NCI-H460 (cell line): ENCODE data around the gene ZNF18. TPM values are rescaled to one million over a fixed set of nuclear protein-coding genes. Genes with fewer than 3 reads are reported as not detected.
"Not testable (repeated sequence)": the region's sequence is repeated elsewhere in the genome, so short reads cannot be mapped to it uniquely, and the experiment has no call there.

Experiments used
- DNase-seq: peaks from one replicate; pipeline ENCODE4 v3.0.0-alpha.2; 2016; ENCODE audit warnings: low read depth; ENCODE audit errors: extremely low read depth
- total RNA-seq: library from RNA; depleted of rRNA; stranded (reverse); fragments of >200 nt; shearing (Covaris generic); gene quantifications from 2 replicates; pipeline ENCODE4 v1.2.3, GENCODE V29; 2014

The ZNF18 gene
- total RNA-seq, 1 experiment from 2014 or later = 11.0 TPM

DNA sequence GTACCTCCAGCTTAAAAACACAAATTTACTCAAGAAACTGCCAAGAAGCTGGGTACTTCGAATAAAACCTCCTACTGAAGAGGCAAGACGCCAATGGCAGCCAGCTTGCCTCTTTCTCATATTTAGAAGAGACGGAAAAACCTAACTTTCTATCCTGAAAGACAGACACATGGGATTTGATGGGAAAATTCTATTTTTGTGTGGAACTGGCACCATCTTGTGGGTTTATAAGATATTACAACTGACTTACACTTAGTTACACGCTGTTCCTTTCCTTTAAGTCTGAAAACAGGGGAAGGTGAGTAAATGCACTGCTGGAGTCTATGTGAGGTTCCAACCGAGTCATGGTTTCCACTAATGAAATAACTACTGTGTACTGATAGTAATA is 10.3 kb downstream of the ZNF18 start:
- peak; percentile 44 for DNase-seq

- no peak for DNase-seq
These were observed 10.9 kb downstream of the ZNF18 start for GRCh38 chr17:11986179-11986941.

GRCh38 chr17:11981862-11982261 is 15.4 kb downstream of the ZNF18 start:
- DNase-seq = no peak

GRCh38 chr17:11980813-11981212 is 16.5 kb downstream of the ZNF18 start:
- DNase-seq = no peak

- no peak for DNase-seq
These were observed 17.5 kb downstream of the ZNF18 start for GRCh38 chr17:11979795-11980194.

DNA sequence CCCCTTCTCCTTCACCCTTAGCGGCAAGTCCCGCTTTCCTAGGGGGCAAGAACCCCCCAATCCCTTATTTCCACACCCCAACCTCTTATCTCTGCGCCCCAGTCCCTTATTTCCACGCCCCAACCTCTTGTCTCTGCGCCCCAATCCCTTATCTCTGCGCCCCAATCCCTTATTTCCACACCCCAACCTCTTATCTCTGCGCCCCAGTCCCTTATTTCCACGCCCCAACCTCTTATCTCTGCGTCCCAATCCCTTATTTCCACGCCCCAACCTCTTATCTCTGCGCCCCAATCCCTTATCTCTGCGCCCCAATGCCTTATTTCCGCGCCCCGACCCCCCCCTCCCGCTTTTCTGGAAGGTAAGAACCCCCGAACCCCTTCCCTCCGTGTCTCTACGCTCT is 24.5 kb downstream of the ZNF18 start:
- not testable (repeated sequence) for DNase-seq

GRCh38 chr17:11969565-11969964 is 27.7 kb downstream of the ZNF18 start:
- DNase-seq = no peak

DNA sequence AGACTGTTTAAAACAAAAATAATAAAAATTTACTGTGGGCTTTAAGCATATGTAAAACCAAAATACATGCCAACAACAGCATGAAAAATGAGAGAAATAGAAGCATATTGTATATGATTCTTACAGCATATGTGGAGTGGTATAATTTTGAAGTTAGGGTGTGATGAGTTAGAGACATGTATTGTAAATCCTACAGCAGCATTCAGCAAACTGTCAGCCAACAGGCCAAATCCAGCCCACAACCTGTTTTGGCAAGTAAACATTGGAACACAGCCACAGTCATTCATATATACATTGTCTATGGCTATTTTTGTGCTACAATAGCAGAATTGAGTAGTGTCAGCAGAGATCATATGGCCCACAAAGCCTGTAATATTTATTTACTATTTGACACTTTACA is 42.3 kb downstream of the ZNF18 start:
- DNase-seq = no peak

- no peak for DNase-seq
These were observed 43.4 kb downstream of the ZNF18 start for GRCh38 chr17:11953924-11954323.

DNA sequence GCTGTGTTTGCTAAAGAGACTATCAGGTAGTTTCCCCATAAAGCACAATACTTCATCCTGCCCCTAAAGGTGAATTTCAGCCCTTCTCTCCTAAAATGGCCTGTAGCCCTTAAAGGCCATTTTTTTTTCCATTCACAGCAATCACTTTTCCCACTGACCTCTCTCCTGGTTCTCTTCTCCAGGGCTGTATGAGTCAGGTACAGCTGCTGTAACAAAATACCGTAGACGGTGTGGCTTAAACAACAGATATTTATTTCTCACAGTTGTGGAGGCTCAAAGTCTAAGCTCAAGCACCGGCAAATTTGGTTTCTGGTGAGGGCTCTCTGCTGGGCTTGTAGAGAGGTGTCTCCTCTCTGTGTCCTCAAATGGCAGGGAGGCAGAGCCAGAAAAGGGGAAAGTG is 44.7 kb downstream of the ZNF18 start:
- DNase-seq = no peak

DNA sequence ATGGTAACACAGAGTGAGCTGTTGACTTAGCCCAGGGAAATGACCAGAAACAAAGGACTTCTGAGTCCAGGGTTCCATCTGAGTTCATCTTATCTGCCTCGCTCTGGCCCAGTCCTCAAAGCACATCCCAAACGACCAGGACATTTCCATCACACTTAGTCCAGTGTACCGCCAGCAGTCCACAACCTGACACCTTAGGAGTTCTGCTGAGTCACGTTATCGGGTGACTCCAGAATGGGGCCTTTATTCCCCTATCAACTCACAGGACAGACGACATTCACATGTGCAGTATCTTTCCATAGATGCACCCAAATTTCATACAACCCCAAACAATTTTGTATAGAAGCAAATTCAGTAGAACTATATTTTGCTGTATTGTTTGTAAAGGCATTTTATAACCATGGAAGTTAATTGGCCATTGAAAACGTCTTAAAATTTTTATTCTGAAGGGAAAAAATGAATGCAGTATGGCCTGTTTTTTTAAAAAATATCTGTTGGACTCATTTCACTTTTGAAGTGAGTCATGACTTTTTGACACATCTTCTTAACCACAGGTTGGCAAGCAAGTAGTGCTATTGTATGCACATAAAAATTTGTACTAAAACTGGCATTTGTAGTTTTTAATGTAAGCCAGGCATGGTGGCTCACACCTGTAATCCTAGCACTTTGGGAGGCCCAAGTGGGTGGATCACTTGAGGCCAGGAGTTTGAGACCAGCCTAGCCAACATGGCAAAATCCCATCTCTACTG is 46.3 kb downstream of the ZNF18 start:
- no peak for DNase-seq

- not testable (repeated sequence) for DNase-seq
These were observed 47.7 kb downstream of the ZNF18 start for GRCh38 chr17:11949571-11949970.

DNA sequence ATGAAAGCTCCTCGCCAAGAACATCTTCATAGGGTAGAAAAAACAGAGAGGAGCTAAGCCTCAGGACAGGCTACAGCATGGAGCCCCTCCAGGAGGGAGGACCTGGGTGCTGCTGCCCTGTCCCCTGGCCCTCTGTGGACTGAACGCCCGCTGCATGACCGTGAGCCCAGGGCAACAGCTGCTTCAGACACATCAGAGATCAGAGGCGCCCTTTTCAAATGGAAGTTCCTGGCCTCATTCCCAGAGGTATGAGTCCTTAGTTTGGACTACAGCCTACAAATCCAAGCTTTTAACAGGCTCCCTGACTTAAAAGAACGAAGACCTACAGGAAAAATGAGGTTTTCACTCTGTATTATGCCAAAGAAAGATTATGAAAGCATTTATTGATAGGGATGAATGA is 48.5 kb downstream of the ZNF18 start:
- no peak for DNase-seq

- no peak for DNase-seq
These were observed 52.7 kb downstream of the ZNF18 start for GRCh38 chr17:11944587-11944986.

GRCh38 chr17:11943759-11944347 is 53.4 kb downstream of the ZNF18 start:
- no peak for DNase-seq

GRCh38 chr17:11943086-11943485 is 54.2 kb downstream of the ZNF18 start:
- DNase-seq = not testable (repeated sequence)

DNA sequence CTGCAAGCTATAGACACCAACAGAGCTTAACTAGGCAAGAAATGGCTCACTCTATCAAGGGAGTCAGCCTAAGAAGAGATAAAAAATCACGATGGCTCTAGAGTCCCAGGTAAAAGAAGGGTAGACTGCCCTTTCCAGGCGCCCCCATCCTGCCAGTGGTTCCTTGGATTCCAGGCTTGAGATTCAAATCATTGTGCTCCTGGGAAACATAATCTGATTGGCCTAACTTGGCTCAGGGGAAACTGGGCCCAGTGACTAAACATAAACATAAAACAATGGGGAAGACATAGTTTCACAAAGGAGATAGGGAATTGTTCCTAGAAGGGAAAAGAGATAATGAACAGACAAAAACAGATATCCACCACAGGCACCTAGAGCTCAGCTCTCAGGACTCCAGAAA is 56.4 kb downstream of the ZNF18 start:
- no peak for DNase-seq

DNA sequence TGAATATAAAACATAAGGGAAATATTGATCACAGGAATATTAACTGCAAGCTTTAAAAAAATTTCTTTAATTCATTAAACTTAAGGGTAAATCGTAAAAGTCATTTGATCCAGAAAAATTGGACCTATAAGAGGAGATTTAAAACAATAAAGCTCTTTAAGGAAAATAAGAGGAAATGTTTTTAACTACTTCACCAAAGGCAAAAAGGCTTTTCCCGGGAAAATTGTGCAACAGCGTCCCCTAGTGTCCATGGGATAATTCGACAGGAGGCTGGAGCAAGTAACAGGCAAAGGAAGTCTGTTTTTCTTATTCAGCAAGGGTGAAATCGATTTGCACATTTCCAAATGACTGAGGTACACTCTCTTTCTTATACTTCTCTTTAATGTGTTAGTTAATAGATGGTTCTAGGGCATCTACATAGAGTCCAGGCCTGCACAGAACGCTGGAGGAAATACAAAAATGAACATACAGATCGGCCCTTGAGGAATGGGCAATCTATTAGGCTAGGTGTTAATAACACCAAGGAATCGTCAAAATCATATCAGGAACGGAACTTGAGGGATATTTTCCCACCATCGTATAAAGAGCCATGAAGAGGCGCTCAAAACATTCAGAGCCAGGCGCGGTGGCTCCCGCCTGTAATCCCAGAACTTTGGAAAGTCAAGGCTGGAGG is 61.4 kb downstream of the ZNF18 start:
- DNase-seq = peak; percentile 59

DNA sequence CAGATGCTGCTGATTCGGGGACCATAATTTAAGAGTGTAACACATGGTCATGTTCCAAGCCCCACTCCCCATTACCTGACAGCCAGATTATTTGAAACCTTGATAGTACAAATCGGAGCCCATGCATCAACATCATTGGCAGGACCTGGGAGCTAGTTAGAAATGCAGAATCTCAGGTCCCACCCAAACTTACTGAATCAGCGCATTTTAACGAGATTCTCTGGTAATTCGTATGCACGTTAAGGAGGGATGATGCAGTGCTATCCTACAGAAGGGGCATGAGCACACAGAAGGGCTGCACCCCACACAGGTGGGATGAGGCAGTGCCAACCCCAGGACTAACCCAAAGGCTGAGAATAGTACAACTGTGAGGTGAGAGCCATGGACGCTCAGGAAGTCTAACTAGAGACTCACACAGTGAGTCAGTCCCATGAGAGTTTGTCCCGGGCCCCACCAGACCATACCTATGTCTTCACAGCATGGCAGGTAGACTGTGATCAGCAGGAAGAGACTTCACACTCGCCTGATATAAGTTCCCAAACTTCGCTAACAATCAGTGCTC is 64.9 kb downstream of the ZNF18 start:
- DNase-seq = no peak

- DNase-seq = no peak
These were observed 68.8 kb downstream of the ZNF18 start for GRCh38 chr17:11928436-11928835.
